Ascending aorta (tissue), 2 donors: ENCODE measurements around the gene BTD. TPM values are rescaled to one million over a fixed set of nuclear protein-coding genes. Genes with fewer than 3 reads are reported as not detected.

Experiments
- DNase-seq, 2 donors: peaks; one replicate each; pipeline ENCODE4 v3.0.0-alpha.2; 2019; ENCODE audit warnings: low spot score in 2 of 2
- H3K27ac ChIP-seq, 2 donors: fragments of 200-600 bp; sonication (generic); one replicate each; pipeline ENCODE4 v1.5.1; 2016 to 2017; ENCODE audit warnings: mild to moderate bottlenecking in 1 of 2
- H3K27me3 ChIP-seq: fragments of 200-600 bp; sonication (generic); one replicate; pipeline ENCODE4 v1.5.1; 2017
- H3K36me3 ChIP-seq, 2 donors: fragments of 200-600 bp; sonication (generic); one replicate each; pipeline ENCODE4 v1.5.1; 2016
- H3K4me1 ChIP-seq, 2 donors: fragments of 200-600 bp; sonication (generic); one replicate each; pipeline ENCODE4 v1.5.1; 2016 to 2017; ENCODE audit warnings: mild to moderate bottlenecking in 1 of 2
- H3K4me3 ChIP-seq, 2 donors: fragments of 200-600 bp; sonication (generic); one replicate each; pipeline ENCODE4 v1.5.1; 2016 to 2017; ENCODE audit warnings: mild to moderate bottlenecking in 1 of 2
- H3K9me3 ChIP-seq, 2 donors: fragments of 200-600 bp; sonication (generic); one replicate each; pipeline ENCODE4 v1.5.1; 2016
- intact Hi-C: fragments of 100-400 bp; cut with DNase I; formaldehyde crosslinking; loops from one replicate; pipeline ENCODE4 v1.15.1; 2023
- total RNA-seq: library from RNA; depleted of rRNA; stranded (reverse); fragments of >200 nt; gene quantifications from one replicate; pipeline ENCODE4 v1.1.0, GENCODE V29; 2016
- TF ChIP-seq, protein P1 (sequence below), 3 experiments: fragments of 200-600 bp in 2 of 3; fragments of 450-650 bp in 1 of 3; sonication (generic) in 2 of 3; IDR thresholded peaks; one replicate each; pipeline ENCODE4 v1.5.1; 2016 to 2019; ENCODE audit warnings: antibody characterized with exemption in 3 of 3, mild to moderate bottlenecking in 1 of 3, moderate library complexity in 1 of 3

Gene BTD
- total RNA-seq, 1 donor from 2014 or later = 11.8 TPM

DNA sequence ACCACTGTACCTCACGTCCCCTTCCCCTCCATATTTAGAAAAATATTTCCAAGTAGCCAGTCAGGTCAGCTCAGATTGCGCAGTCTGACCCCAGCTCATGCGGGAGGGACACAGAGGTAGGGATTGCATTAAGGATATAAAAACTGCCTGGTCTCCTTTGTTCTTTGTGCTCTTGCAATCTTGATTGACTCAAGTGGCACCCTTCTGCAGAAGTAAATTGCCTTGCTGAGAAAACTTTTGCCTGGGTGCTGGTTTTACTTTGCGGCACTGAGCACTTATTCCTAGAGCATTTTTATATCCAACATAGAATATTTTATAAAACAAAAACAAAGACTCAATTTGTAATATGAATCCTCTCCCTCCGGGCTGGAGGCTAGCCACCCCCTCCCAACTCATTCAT is 54.8 kb downstream of the BTD start:
- Histone ChIP-seq H3K27me3 (no peaks in the 10 kb centered on the region), H3K4me1 (no peaks in the 10 kb centered on the region), H3K4me3 (no peak overlapping the region), H3K9me3 (peaks cover 0 to 24% of the 10 kb centered on the region in 2 donors), H3K36me3 (no peaks in the 10 kb centered on the region), H3K27ac (no peak overlapping the region)
- TF ChIP-seq, protein P1, sequence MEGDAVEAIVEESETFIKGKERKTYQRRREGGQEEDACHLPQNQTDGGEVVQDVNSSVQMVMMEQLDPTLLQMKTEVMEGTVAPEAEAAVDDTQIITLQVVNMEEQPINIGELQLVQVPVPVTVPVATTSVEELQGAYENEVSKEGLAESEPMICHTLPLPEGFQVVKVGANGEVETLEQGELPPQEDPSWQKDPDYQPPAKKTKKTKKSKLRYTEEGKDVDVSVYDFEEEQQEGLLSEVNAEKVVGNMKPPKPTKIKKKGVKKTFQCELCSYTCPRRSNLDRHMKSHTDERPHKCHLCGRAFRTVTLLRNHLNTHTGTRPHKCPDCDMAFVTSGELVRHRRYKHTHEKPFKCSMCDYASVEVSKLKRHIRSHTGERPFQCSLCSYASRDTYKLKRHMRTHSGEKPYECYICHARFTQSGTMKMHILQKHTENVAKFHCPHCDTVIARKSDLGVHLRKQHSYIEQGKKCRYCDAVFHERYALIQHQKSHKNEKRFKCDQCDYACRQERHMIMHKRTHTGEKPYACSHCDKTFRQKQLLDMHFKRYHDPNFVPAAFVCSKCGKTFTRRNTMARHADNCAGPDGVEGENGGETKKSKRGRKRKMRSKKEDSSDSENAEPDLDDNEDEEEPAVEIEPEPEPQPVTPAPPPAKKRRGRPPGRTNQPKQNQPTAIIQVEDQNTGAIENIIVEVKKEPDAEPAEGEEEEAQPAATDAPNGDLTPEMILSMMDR (IDR thresholded peaks at IDR 0.05) = no peak
- DNase-seq = no peak
- intact Hi-C loops = no loop called here

DNA sequence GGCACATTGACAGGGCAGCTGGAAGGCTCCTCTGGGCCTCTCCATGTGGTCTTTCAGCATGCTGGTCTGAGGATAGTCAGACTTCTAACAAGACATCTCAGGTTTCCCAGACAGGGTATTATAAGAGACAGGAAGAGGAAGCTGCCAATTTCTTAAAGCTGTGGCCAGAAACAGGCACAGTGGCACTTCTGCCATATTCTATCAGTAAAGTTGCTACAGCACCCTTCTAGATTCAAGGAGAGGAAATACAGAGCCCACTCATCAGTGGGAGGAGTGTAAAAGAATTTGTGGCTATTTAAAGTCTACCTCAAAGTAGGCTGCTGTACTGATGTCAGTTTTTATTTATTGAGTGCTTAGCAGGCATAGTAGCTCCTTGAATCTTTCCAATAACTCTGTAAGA is 55.5 kb downstream of the BTD start:
- no peak for DNase-seq
- TF ChIP-seq, protein P1 (IDR thresholded peaks at IDR 0.05) = no peak
- peaks cover 0 to 24% of the 10 kb centered on the region in 2 donors for H3K9me3 ChIP-seq
- intact Hi-C loops = no loop called here
- H3K4me1 ChIP-seq = no peaks in the 10 kb centered on the region
- no peaks in the 10 kb centered on the region for H3K27me3 ChIP-seq
- H3K36me3 ChIP-seq = no peaks in the 10 kb centered on the region
- no peak overlapping the region for H3K27ac ChIP-seq
- no peak overlapping the region for H3K4me3 ChIP-seq

- Histone ChIP-seq H3K27me3 (no peaks in the 10 kb centered on the region), H3K9me3 (peaks cover 0 to 30% of the 10 kb centered on the region in 2 donors), H3K27ac (no peak overlapping the region), H3K36me3 (no peaks in the 10 kb centered on the region), H3K4me1 (no peaks in the 10 kb centered on the region), H3K4me3 (no peak overlapping the region)
- no peak for DNase-seq
- intact Hi-C loops = no loop called here
- TF ChIP-seq, protein P1 (IDR thresholded peaks at IDR 0.05) = no peak
Observed at GRCh38 chr3:15659254-15659975, 57.9 kb downstream of the BTD start.

DNA sequence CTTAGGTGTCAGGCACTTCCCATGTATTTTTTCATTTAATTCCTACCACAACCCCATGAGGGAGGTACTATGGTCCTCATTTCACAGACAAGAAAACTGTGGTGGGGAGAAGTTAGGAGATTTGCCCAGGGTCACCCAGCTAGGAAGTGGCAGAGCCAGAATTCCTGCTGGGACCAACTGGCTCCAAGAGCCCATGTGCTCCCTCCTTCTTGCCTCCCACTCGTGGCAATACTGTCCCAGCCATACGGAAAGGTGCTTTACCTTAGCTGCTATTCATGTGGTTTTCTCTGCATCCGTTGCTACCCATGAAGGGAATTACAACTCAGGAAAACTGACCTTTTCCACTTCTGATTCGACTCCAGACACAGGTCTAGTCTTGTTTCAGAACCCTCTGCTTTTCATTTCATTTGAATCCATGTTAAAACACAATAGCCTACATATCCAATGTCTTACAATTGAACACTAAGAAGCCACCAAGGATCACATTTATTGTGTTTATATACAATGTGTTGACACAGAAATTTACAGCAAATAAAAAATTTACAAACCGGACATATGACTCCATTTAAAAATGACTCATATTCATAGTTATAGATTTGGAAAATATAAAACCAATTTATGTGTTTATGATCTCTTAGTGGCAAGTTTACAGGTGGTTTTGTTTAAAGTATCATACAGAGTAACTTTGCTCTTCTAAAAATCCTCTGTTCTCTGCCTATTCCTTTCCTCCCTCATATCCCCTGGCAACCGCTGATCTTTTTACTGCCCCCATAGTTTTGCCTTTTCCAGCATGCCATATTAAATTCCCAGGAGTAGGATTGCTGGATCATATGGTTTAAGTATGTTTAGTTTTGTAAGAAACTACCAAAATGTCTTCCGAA is 58.8 kb downstream of the BTD start:
- H3K4me1 ChIP-seq = no peaks in the 10 kb centered on the region
- H3K36me3 ChIP-seq = peaks cover 0 to 1% of the 10 kb centered on the region in 2 donors
- no peak overlapping the region for H3K27ac ChIP-seq
- H3K9me3 ChIP-seq = peaks cover 0 to 30% of the 10 kb centered on the region in 2 donors
- DNase-seq = no peak
- TF ChIP-seq, protein P1 (IDR thresholded peaks at IDR 0.05) = no peak
- intact Hi-C loops = no loop called here
- H3K4me3 ChIP-seq = no peak overlapping the region
- H3K27me3 ChIP-seq = no peaks in the 10 kb centered on the region

- Histone ChIP-seq H3K4me1 (no peaks in the 10 kb centered on the region), H3K9me3 (peaks cover 0 to 6% of the 10 kb centered on the region in 2 donors), H3K27ac (no peak overlapping the region), H3K27me3 (no peaks in the 10 kb centered on the region), H3K36me3 (peaks cover 2 to 21% of the 10 kb centered on the region in 2 donors), H3K4me3 (no peak overlapping the region)
- DNase-seq = no peak
- TF ChIP-seq, protein P1 (IDR thresholded peaks at IDR 0.05) = no peak
- intact Hi-C loops = no loop called here
Observed at GRCh38 chr3:15664144-15664543, 62.6 kb downstream of the BTD start.
